Pancreas (tissue), 10 donors: ENCODE data around the gene TSPAN7. TPM values are rescaled to one million over a fixed set of nuclear protein-coding genes. Genes with fewer than 3 reads are reported as not detected.

Source experiments
- ATAC-seq, 4 donors: fragments of 200-7000 bp; cut with Tn5 transposase; one replicate each; pipeline versions ENCODE4 v1.8.0 to v1.9.1; 2020; ENCODE audit warnings: mild to moderate bottlenecking in 4 of 4, moderate library complexity in 4 of 4
- DNase-seq, 6 donors: peaks; one replicate each; pipeline ENCODE4 v3.0.0-alpha.2; 2020
- FAIRE-seq: peaks from 2 replicates; lab custom pipeline; 2012; peaks lifted over from hg19 to GRCh38; lab: Jason Lieb, UNC
- H3K27ac ChIP-seq, 4 donors: fragments of 200-600 bp; sonication (generic); 1 replicate in 3 of 4; 2 replicates in 1 of 4; pipeline versions ENCODE4 v1.5.0 to v1.8.0; 2020
- H3K27me3 ChIP-seq, 4 donors: fragments of 200-600 bp; one replicate each; pipeline ENCODE4 v1.8.0; 2021
- H3K36me3 ChIP-seq, 3 donors: fragments of 200-600 bp; sonication (generic) in 1 of 3; one replicate each; pipeline versions ENCODE4 v1.5.0 to v1.8.0; 2020 to 2021
- H3K4me1 ChIP-seq, 3 donors: fragments of 200-600 bp; one replicate each; pipeline ENCODE4 v1.8.0; 2021
- H3K4me3 ChIP-seq, 4 donors: fragments of 200-600 bp; sonication (generic) in 2 of 4; one replicate each; pipeline versions ENCODE4 v1.5.0 to v1.8.0; 2020 to 2021
- H3K9me3 ChIP-seq, 4 donors: fragments of 200-600 bp; one replicate each; pipeline ENCODE4 v1.8.0; 2021
- WGBS, 2 donors: extraction: QIAGEN DNeasy Blood & Tissue Kit; methylation state at CpG; one replicate each; pipeline ENCODE4 v1.1.7; 2013; 5-methylcytosine and 5-hydroxymethylcytosine counted together
- intact Hi-C, 3 donors: fragments of 100-400 bp; cut with DNase I; formaldehyde crosslinking; loops; one replicate each; pipeline versions ENCODE4 v1.11.1 to v1.14.2; 2022
- polyA plus RNA-seq, 2 donors: library from polyadenylated mRNA; stranded (reverse); fragments of 200-250 nt; gene quantifications; one replicate each; pipeline ENCODE4 v1.2.3, GENCODE V29; 2013
- total RNA-seq, 6 donors: library from RNA; stranded (reverse); fragmentation: NEBNext Ultra II Directional in 4 of 6; extraction: Animal tissue kit (Norgen Biotek cat#: 25700) in 4 of 6; gene quantifications; one replicate each; pipeline versions ENCODE4 v1.2.1 to v1.2.4, GENCODE V29; 2021 to 2023
- TF ChIP-seq, protein P1 (sequence below), 4 donors: fragments of 200-600 bp; sonication (generic) in 3 of 4; IDR thresholded peaks; one replicate each; pipeline versions ENCODE4 v1.5.0 to v1.8.0; 2021; ENCODE audit warnings: antibody characterized with exemption in 4 of 4
- donor health status: healthy with polysubstance abuse.
- donor health status: DM: no; HTN: no; CAD: no; lungs with moderate emphysema.
- donor health status: DM: no; HTN: no; CAD: no.
- donor health status: control.
- donor health status: control.
- donor health status: Bipolar disorder and iron deficiency.
- donor health status: DM: yes; HTN: yes; CAD: no.
- donor health status: DM: no; HTN: no; CAD: no.
- donor health status: DM: no; HTN: no; CAD: no.
- donor health status: DM: yes; HTN: yes; CAD: no.

Gene TSPAN7
- total and polyA plus RNA-seq, 8 donors, result 5.3 to 68.1 (median 12.7) TPM

- TF ChIP-seq, protein P1, sequence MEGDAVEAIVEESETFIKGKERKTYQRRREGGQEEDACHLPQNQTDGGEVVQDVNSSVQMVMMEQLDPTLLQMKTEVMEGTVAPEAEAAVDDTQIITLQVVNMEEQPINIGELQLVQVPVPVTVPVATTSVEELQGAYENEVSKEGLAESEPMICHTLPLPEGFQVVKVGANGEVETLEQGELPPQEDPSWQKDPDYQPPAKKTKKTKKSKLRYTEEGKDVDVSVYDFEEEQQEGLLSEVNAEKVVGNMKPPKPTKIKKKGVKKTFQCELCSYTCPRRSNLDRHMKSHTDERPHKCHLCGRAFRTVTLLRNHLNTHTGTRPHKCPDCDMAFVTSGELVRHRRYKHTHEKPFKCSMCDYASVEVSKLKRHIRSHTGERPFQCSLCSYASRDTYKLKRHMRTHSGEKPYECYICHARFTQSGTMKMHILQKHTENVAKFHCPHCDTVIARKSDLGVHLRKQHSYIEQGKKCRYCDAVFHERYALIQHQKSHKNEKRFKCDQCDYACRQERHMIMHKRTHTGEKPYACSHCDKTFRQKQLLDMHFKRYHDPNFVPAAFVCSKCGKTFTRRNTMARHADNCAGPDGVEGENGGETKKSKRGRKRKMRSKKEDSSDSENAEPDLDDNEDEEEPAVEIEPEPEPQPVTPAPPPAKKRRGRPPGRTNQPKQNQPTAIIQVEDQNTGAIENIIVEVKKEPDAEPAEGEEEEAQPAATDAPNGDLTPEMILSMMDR (IDR thresholded peaks at IDR 0.05), result no peak
- no peak for DNase-seq
- no peak for ATAC-seq
- no peaks in the 10 kb centered on the region for H3K36me3 ChIP-seq
- H3K27me3 ChIP-seq, result peaks cover 0 to 11% (median 2%) of the 10 kb centered on the region in 4 donors
- FAIRE-seq, result no peak
- intact Hi-C loops, result no loop called here
- WGBS, 2 donors, result 76 to 86% methylated on average over 5 of the region's 5 CpGs
- no peak overlapping the region for H3K4me3 ChIP-seq
- no peaks in the 10 kb centered on the region for H3K9me3 ChIP-seq
- H3K4me1 ChIP-seq, result no peaks in the 10 kb centered on the region
- H3K27ac ChIP-seq, result no peak overlapping the region
These were observed 133.1 kb downstream of the TSPAN7 start for GRCh38 chrX:38694394-38694793.

- H3K4me1 ChIP-seq, result no peaks in the 10 kb centered on the region
- no peaks in the 10 kb centered on the region for H3K36me3 ChIP-seq
- FAIRE-seq (no peak), ATAC-seq (no peak), DNase-seq (no peak)
- TF ChIP-seq, protein P1 (IDR thresholded peaks at IDR 0.05), result no peak
- intact Hi-C loops, result no loop called here
- 58 to 78% methylated on average over 3 of the region's 3 CpGs for WGBS, 2 donors
- H3K27me3 ChIP-seq, result peaks cover 0 to 9% (median 0%) of the 10 kb centered on the region in 4 donors
- no peaks in the 10 kb centered on the region for H3K9me3 ChIP-seq
- no peak overlapping the region for H3K27ac ChIP-seq
- H3K4me3 ChIP-seq, result no peak overlapping the region
These were observed 136.1 kb downstream of the TSPAN7 start for GRCh38 chrX:38697461-38697860.

DNA sequence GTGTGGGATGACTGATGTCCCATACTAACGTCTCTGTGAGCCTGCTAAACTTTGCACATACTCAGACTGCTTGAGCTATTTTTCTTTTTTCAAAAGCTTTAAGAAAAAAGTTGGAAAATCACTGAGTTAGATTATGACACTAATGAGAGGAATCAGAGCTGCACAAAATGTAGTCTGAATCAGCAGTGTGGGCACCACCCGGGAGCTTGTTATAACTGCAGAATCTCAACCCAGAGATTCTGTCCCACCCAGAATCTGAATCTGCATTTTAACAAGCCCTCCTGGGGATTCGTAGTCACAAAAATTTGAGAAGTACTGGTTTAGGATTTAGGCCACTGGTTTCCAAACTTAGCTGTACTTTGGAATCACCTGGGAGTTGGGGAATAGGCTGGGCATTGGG, 137.8 kb downstream of the TSPAN7 start:
- no peak for ATAC-seq
- Histone ChIP-seq H3K36me3 (no peaks in the 10 kb centered on the region), H3K4me1 (no peaks in the 10 kb centered on the region), H3K27me3 (peaks cover 0 to 5% (median 0%) of the 10 kb centered on the region in 4 donors), H3K9me3 (no peaks in the 10 kb centered on the region), H3K27ac (no peak overlapping the region), H3K4me3 (no peak overlapping the region)
- DNase-seq, result no peak
- TF ChIP-seq, protein P1 (IDR thresholded peaks at IDR 0.05), result no peak
- WGBS, 2 donors, result 62 to 82% methylated on average over 3 of the region's 3 CpGs
- no peak for FAIRE-seq
- intact Hi-C loops, result no loop called here

DNA sequence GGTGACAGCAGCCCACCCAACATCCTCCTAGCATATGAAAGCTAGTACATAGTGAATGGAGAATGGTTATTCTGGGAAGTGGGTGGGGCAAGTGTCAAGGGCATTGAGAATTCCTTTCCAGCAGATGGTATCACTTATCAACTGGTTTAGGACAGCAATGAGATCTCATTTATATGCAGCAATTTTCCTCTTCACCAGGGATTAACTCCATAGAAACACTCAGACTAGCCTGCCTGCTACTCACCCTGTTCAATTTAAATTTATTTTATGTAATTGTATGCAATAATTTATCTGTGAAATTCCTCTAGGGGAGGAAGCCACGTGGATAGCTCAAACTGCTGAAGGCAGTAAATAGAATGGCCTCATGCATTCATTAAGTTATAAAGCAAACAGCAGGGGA, 138.4 kb downstream of the TSPAN7 start:
- 35 to 59% methylated on average over 1 of the region's 1 CpG for WGBS, 2 donors
- ATAC-seq, result no peak
- peaks cover 0 to 5% (median 0%) of the 10 kb centered on the region in 4 donors for H3K27me3 ChIP-seq
- no peaks in the 10 kb centered on the region for H3K9me3 ChIP-seq
- H3K4me3 ChIP-seq, result no peak overlapping the region
- no peak for FAIRE-seq
- TF ChIP-seq, protein P1 (IDR thresholded peaks at IDR 0.05), result no peak
- no peaks in the 10 kb centered on the region for H3K36me3 ChIP-seq
- no peak overlapping the region for H3K27ac ChIP-seq
- no peaks in the 10 kb centered on the region for H3K4me1 ChIP-seq
- DNase-seq, result no peak
- intact Hi-C loops, result no loop called here

DNA sequence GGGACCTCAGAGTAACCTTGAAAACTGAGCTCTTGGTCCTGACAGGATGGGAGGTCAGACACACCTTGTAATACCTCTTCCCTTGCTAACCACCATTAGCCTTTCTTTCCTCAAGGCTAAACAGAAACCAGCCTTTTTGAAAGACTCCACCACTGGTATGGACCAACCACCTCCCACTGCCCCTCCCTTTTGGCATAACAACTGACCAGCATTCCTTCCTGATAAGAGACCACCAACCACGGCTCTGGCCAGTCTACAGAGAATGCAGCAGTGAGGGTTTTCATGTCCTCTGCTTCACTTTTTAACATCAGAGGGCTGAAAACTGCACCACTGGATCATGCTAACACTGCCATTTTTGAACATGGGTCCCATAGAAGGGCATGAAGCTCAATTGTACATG, 139.7 kb downstream of the TSPAN7 start:
- Histone ChIP-seq H3K27me3 (peaks cover 0 to 5% (median 0%) of the 10 kb centered on the region in 4 donors), H3K9me3 (no peaks in the 10 kb centered on the region), H3K4me1 (no peaks in the 10 kb centered on the region), H3K36me3 (no peaks in the 10 kb centered on the region), H3K4me3 (no peak overlapping the region), H3K27ac (no peak overlapping the region)
- intact Hi-C loops, result no loop called here
- FAIRE-seq, result no peak
- no peak for ATAC-seq
- TF ChIP-seq, protein P1 (IDR thresholded peaks at IDR 0.05), result no peak
- DNase-seq, result no peak
- 51 to 80% methylated on average over 1 of the region's 1 CpG for WGBS, 2 donors
